IMR-90 (cell line): ENCODE data around the gene CNTN4. TPM values are rescaled to one million over a fixed set of nuclear protein-coding genes. Genes with fewer than 3 reads are reported as not detected.

Experiments used
- ATAC-seq: fragments of 200-7000 bp; cut with Tn5 transposase; 2 replicates; pipeline ENCODE4 v1.9.1; 2020; ENCODE audit warnings: low read depth, mild to moderate bottlenecking, moderate library complexity
- BruUV-seq: library from RNA; stranded (reverse); fragments of 400-500 nt; replicated peaks from 2 replicates; lab custom pipeline; 2021; lab: Mats Ljungman, UMichigan
- CTCF ChIA-PET: fragments of 300-600 bp; formaldehyde crosslinking; extraction: SDS; loops from one replicate; lab custom pipeline; 2021; ENCODE audit warnings: antibody characterized with exemption; lab: Yijun Ruan, JAX
- POLR2A ChIA-PET: fragments of 300-600 bp; sonication (Branson Sonifier 250); formaldehyde crosslinking; loops from one replicate; lab custom pipeline; 2022; ENCODE audit warnings: antibody characterized with exemption; ENCODE audit not compliant: unreplicated experiment; lab: Charles Lee
- DNase-seq: peaks from one replicate; pipeline ENCODE4 v3.0.0; 2013
- H2AFZ ChIP-seq: replicated peaks from 2 replicates; pipeline ENCODE3; 2013; ENCODE audit warnings: low read length, mild to moderate bottlenecking; ENCODE audit not compliant: poor library complexity
- H2AK5ac ChIP-seq: 2 replicates; pipeline ENCODE4 v1.6.1; 2013; ENCODE audit warnings: low read depth, low read length, inconsistent platforms
- H2AK9ac ChIP-seq: replicated peaks from 2 replicates; pipeline ENCODE3; 2013; ENCODE audit warnings: mild to moderate bottlenecking, low read depth, low read length, moderate library complexity; ENCODE audit not compliant: poor library complexity
- H2BK120ac ChIP-seq: 2 replicates; pipeline ENCODE4 v1.6.1; 2013; ENCODE audit warnings: low read depth, low read length, inconsistent platforms
- H2BK15ac ChIP-seq: 3 replicates; pipeline ENCODE4 v1.6.1; 2013; ENCODE audit warnings: low read depth, low read length, inconsistent platforms
- H2BK20ac ChIP-seq: 2 replicates; pipeline ENCODE4 v1.6.1; 2013; ENCODE audit warnings: low read depth, mild to moderate bottlenecking, inconsistent platforms, low read length, moderate library complexity
- H2BK5ac ChIP-seq: 2 replicates; pipeline ENCODE4 v1.6.1; 2013; ENCODE audit warnings: mild to moderate bottlenecking, low read depth, low read length, inconsistent platforms; ENCODE audit not compliant: poor library complexity, severe bottlenecking
- H3K14ac ChIP-seq: replicated peaks from 2 replicates; pipeline ENCODE4 v1.6.1; 2013; ENCODE audit warnings: low read depth, low read length, inconsistent platforms
- H3K18ac ChIP-seq: 2 replicates; pipeline ENCODE4 v1.6.1; 2013; ENCODE audit warnings: low read depth, low read length, control low read depth
- H3K23ac ChIP-seq: 2 replicates; pipeline ENCODE4 v1.6.1; 2013; ENCODE audit warnings: low read depth, low read length, inconsistent platforms
- H3K27ac ChIP-seq: 2 replicates; pipeline ENCODE4 v1.5.1; 2013; ENCODE audit warnings: mild to moderate bottlenecking, control low read depth, low read length; ENCODE audit not compliant: insufficient read depth
- H3K27me3 ChIP-seq: 2 replicates; pipeline ENCODE4 v1.6.1; 2013; ENCODE audit warnings: low read length; ENCODE audit not compliant: control insufficient read depth, insufficient read depth
- H3K36me3 ChIP-seq: 2 replicates; pipeline ENCODE4 v1.6.1; 2013; ENCODE audit warnings: low read length, mixed read lengths; ENCODE audit not compliant: control insufficient read depth, insufficient read depth
- H3K4ac ChIP-seq: 2 replicates; pipeline ENCODE4 v1.6.1; 2013; ENCODE audit warnings: low read depth, low read length, inconsistent platforms
- H3K4me1 ChIP-seq: 2 replicates; pipeline ENCODE4 v1.6.1; 2013; ENCODE audit warnings: low read length, mixed read lengths; ENCODE audit not compliant: control insufficient read depth, insufficient read depth
- H3K4me2 ChIP-seq: 2 replicates; pipeline ENCODE4 v1.6.1; 2013; ENCODE audit warnings: low read depth, mild to moderate bottlenecking, control low read depth, low read length, moderate library complexity
- H3K4me3 ChIP-seq: 2 replicates; pipeline ENCODE4 v1.5.1; 2013; ENCODE audit warnings: low read depth, mild to moderate bottlenecking, control low read depth, low read length, moderate library complexity; ENCODE audit not compliant: insufficient read depth
- H3K56ac ChIP-seq: 2 replicates; pipeline ENCODE4 v1.6.1; 2013; ENCODE audit warnings: low read length, inconsistent platforms; ENCODE audit not compliant: insufficient read depth; ENCODE audit errors: extremely low read depth
- H3K79me1 ChIP-seq, 2 experiments: 2 replicates each; pipeline ENCODE4 v1.6.1; 2013; ENCODE audit warnings: low read length in 2 of 2, inconsistent platforms in 1 of 2, low read depth in 1 of 2
- H3K9ac ChIP-seq: 2 replicates; pipeline ENCODE4 v1.6.1; 2013; ENCODE audit warnings: low read depth, low read length, control low read depth
- H3K9me1 ChIP-seq: 2 replicates; pipeline ENCODE4 v1.6.1; 2013; ENCODE audit warnings: low read length, inconsistent platforms; ENCODE audit not compliant: insufficient read depth
- H3K9me3 ChIP-seq: 2 replicates; pipeline ENCODE4 v1.6.1; 2013; ENCODE audit warnings: low read length; ENCODE audit not compliant: control insufficient read depth, insufficient read depth
- H4K20me1 ChIP-seq: 2 replicates; pipeline ENCODE4 v1.6.1; 2013; ENCODE audit warnings: low read length, inconsistent platforms; ENCODE audit not compliant: insufficient read depth
- H4K5ac ChIP-seq: 2 replicates; pipeline ENCODE4 v1.6.1; 2013; ENCODE audit warnings: mild to moderate bottlenecking, low read depth, low read length, control low read depth
- H4K8ac ChIP-seq, 2 experiments: 2 replicates each; pipeline ENCODE4 v1.6.1; 2013; ENCODE audit warnings: low read depth in 2 of 2, low read length in 2 of 2, control low read depth in 1 of 2, inconsistent platforms in 1 of 2
- H4K91ac ChIP-seq: 2 replicates; pipeline ENCODE4 v1.6.1; 2013; ENCODE audit warnings: low read depth, low read length, inconsistent platforms; ENCODE audit not compliant: insufficient read depth
- BHLHE40 ChIP-seq: fragments of 150-350 bp; IDR thresholded peaks from 2 replicates; pipeline ENCODE4 v1.6.1; 2016; ENCODE audit warnings: mild to moderate bottlenecking, low read depth, low read length
- CEBPB ChIP-seq: IDR thresholded peaks from 2 replicates; pipeline ENCODE4 v1.6.1; 2012; ENCODE audit warnings: low read depth, low read length, improper control_type of control experiment
- CHD1 ChIP-seq: IDR thresholded peaks from 2 replicates; pipeline ENCODE4 v1.6.1; 2012; ENCODE audit warnings: low read depth, low read length, improper control_type of control experiment
- CTCF ChIP-seq: conservative IDR thresholded peaks from 2 replicates; pipeline ENCODE4 v1.5.1; 2012; ENCODE audit warnings: mild to moderate bottlenecking, low read depth, low read length, improper control_type of control experiment
- ELK1 ChIP-seq: fragments of 150-350 bp; IDR thresholded peaks from 2 replicates; pipeline ENCODE4 v1.6.1; 2016; ENCODE audit warnings: low read depth, mild to moderate bottlenecking, low read length, moderate library complexity, borderline replicate concordance
- MAFK ChIP-seq: IDR thresholded peaks from 2 replicates; pipeline ENCODE4 v1.6.1; 2012; ENCODE audit warnings: low read depth, low read length, improper control_type of control experiment
- MAZ ChIP-seq: IDR thresholded peaks from 2 replicates; pipeline ENCODE4 v1.6.1; 2012; ENCODE audit warnings: low read depth, mild to moderate bottlenecking, low read length, improper control_type of control experiment, moderate library complexity, borderline replicate concordance
- MXI1 ChIP-seq: IDR thresholded peaks from 2 replicates; pipeline ENCODE4 v1.6.1; 2012; ENCODE audit warnings: low read depth, mild to moderate bottlenecking, low read length, moderate library complexity, borderline replicate concordance
- NFE2L2 ChIP-seq: fragments of 150-350 bp; IDR thresholded peaks from 2 replicates; pipeline ENCODE4 v1.6.1; 2016; ENCODE audit warnings: low read depth, mild to moderate bottlenecking, low read length
- POLR2A ChIP-seq: IDR thresholded peaks from 2 replicates; pipeline ENCODE4 v1.6.1; 2012; ENCODE audit warnings: mild to moderate bottlenecking, low read depth, low read length
- RCOR1 ChIP-seq: IDR thresholded peaks from 2 replicates; pipeline ENCODE4 v1.6.1; 2012; ENCODE audit warnings: mild to moderate bottlenecking, low read length, improper control_type of control experiment; ENCODE audit not compliant: insufficient replicate concordance
- RFX5 ChIP-seq: IDR thresholded peaks from 2 replicates; pipeline ENCODE4 v1.8.0; 2012; ENCODE audit warnings: low read depth, mild to moderate bottlenecking, low read length, moderate library complexity
- SMC3 ChIP-seq: fragments of 150-350 bp; IDR thresholded peaks from 2 replicates; pipeline ENCODE4 v1.6.1; 2016; ENCODE audit warnings: low read depth, mild to moderate bottlenecking, antibody characterized with exemption, low read length, moderate library complexity
- WGBS, 2 experiments: methylation state at CpG; one replicate each; pipeline versions ENCODE4 v1.1.5 to v1.1.7; 2013; ENCODE audit warnings: missing lambda C conversion rate in 2 of 2; ENCODE audit not compliant: insufficient read length in 1 of 2; ENCODE audit errors: extremely low coverage in 2 of 2; 5-methylcytosine and 5-hydroxymethylcytosine counted together
- dilution Hi-C: fragments of 300-500 bp; cut with HindIII; formaldehyde crosslinking; loops from one replicate; pipeline ENCODE4 v1.14.3; 2018; ENCODE audit warnings: low sequenced_read_pairs; ENCODE audit not compliant: unreplicated experiment
- in situ Hi-C: fragments of 300-500 bp; cut with MboI; formaldehyde crosslinking; loops from 3 replicates; pipeline ENCODE4 v1.14.3; 2019; ENCODE audit warnings: low sequenced_read_pairs, inconsistent platforms, mixed read lengths
- intact Hi-C: fragments of 100-400 bp; cut with micrococcal nuclease; formaldehyde crosslinking; loops from 2 replicates; pipeline ENCODE4 v1.10.0; 2022
- polyA plus RNA-seq, 3 experiments: library from polyadenylated mRNA; depleted of rRNA; stranded (reverse); fragments of >200 nt; gene quantifications; 2 replicates each; pipeline ENCODE4 v1.2.3, GENCODE V29; 2012; ENCODE audit warnings: low replicate concordance in 1 of 3
- total RNA-seq: library from RNA; depleted of rRNA; stranded (reverse); fragments of >200 nt; gene quantifications from 2 replicates; pipeline ENCODE4 v1.2.3, GENCODE V29; 2012

The CNTN4 gene
- total and polyA plus RNA-seq, 2 of the 4 experiments (the other 2 are of a cell fraction): under 0.01 TPM; not detected in 1

- TF ChIP-seq CHD1: no peak
These were observed 982.9 kb downstream of the CNTN4 start (continued) for GRCh38 chr3:3081381-3082233.

GRCh38 chr3:3082234-3082924 is 983.7 kb downstream of the CNTN4 start:
- Histone ChIP-seq H3K4me1 (no peaks in the 10 kb centered on the region), H2BK120ac (no peak overlapping the region), H3K23ac (no peak overlapping the region), H3K9ac (no peak overlapping the region), H3K27me3 (no peaks in the 10 kb centered on the region), H4K20me1 (no peaks in the 10 kb centered on the region), H2AFZ (no peak overlapping the region), H3K14ac (no peak overlapping the region), H2AK9ac (no peak overlapping the region), H3K56ac (no peak overlapping the region), H2BK5ac (no peak overlapping the region), H2BK15ac (no peak overlapping the region), H3K9me1 (no peaks in the 10 kb centered on the region), H4K5ac (no peak overlapping the region), H3K4me2 (no peak overlapping the region), H3K18ac (no peak overlapping the region), H3K27ac (no peak overlapping the region), H4K8ac (no peak overlapping the region), H3K79me1 (no peaks in the 10 kb centered on the region), H2BK20ac (no peak overlapping the region), H3K4ac (no peak overlapping the region), H3K36me3 (no peaks in the 10 kb centered on the region), H4K91ac (no peak overlapping the region), H2AK5ac (no peak overlapping the region), H3K4me3 (no peak overlapping the region), H3K9me3 (peaks cover 2% of the 10 kb centered on the region; the same call in 1 of the 2 replicates)
- no peak for DNase-seq
- in situ Hi-C loops (no loop called here), intact Hi-C loops (no loop called here), dilution Hi-C loops (no loop called here)
- ChIA-PET CTCF (no interaction called here), POLR2A (no interaction called here)
- WGBS, 2 experiments: no CpG with 5 or more reads among the region's 2 CpGs
- ATAC-seq: no peak
- BruUV-seq: no TSS peak
- TF ChIP-seq BHLHE40 (no peak), POLR2A (no peak), ELK1 (no peak), MAFK (no peak), RFX5 (no peak), CEBPB (no peak), MAZ (no peak), CHD1 (no peak), SMC3 (no peak), NFE2L2 (no peak), MXI1 (no peak), RCOR1 (no peak), CTCF (no peak)
